HG02798 (cell line): ENCODE data around the gene SLC7A4.
A peak's percentile ranks its signal among the peaks of the same experiment; 100 is the strongest.

Experiments
- ATAC-seq: cut with Tn5 transposase; IDR thresholded peaks from one replicate; pipeline ENCODE4 v1.9.1; 2021; ENCODE audit warnings: mild to moderate bottlenecking; ENCODE audit not compliant: unreplicated experiment, poor library complexity

SLC7A4 gene

GRCh38 chr22:20989323-20990138, 42.8 kb downstream of the SLC7A4 start:
- ATAC-seq: no peak

- ATAC-seq: no peak
These were observed 43.6 kb downstream of the SLC7A4 start for GRCh38 chr22:20988573-20989322.

- ATAC-seq: no peak
These were observed 45.0 kb downstream of the SLC7A4 start for GRCh38 chr22:20987375-20987774.

GRCh38 chr22:20986365-20986764, 46.0 kb downstream of the SLC7A4 start:
- no peak for ATAC-seq

GRCh38 chr22:20985720-20986119, 46.6 kb downstream of the SLC7A4 start:
- ATAC-seq: no peak

- no peak for ATAC-seq
These were observed 49.1 kb downstream of the SLC7A4 start for GRCh38 chr22:20983081-20983771.

GRCh38 chr22:20982563-20982882, 49.8 kb downstream of the SLC7A4 start:
- peak; percentile 14 for ATAC-seq

GRCh38 chr22:20981787-20982562, 50.4 kb downstream of the SLC7A4 start, which contains the start of gene LZTR1:
Gene LZTR1 (plus strand): TSS chr22:20982297. CDS start chr22:20982372, 75 bp downstream.
- peak; percentile 88 for ATAC-seq

- no peak for ATAC-seq
These were observed 51.2 kb downstream of the SLC7A4 start for GRCh38 chr22:20980938-20981722.

GRCh38 chr22:20980523-20980922, 51.8 kb downstream of the SLC7A4 start:
- ATAC-seq: no peak

- no peak for ATAC-seq
These were observed 52.4 kb downstream of the SLC7A4 start for GRCh38 chr22:20979940-20980453.

- ATAC-seq: no peak
These were observed 53.0 kb downstream of the SLC7A4 start for GRCh38 chr22:20979243-20979809.
